ENCODE results near the gene DRG1. TPM values are rescaled to one million over a fixed set of nuclear protein-coding genes. Genes with fewer than 3 reads are reported as not detected.
"Not testable (repeated sequence)": the region's sequence is repeated elsewhere in the genome, so short reads cannot be mapped to it uniquely, and the experiment has no call there.

DRG1 gene
- total RNA-seq: 48.3 TPM
- long read RNA-seq, transcript DRG1-201 (9 exons, 1,746 nt): major isoform, 80 of 105 reads
- long read RNA-seq, partial matches to known transcripts: 9 of 105 reads
- long read RNA-seq, other reads (novel, unspliced or antisense): 15 of 105 reads

DNA sequence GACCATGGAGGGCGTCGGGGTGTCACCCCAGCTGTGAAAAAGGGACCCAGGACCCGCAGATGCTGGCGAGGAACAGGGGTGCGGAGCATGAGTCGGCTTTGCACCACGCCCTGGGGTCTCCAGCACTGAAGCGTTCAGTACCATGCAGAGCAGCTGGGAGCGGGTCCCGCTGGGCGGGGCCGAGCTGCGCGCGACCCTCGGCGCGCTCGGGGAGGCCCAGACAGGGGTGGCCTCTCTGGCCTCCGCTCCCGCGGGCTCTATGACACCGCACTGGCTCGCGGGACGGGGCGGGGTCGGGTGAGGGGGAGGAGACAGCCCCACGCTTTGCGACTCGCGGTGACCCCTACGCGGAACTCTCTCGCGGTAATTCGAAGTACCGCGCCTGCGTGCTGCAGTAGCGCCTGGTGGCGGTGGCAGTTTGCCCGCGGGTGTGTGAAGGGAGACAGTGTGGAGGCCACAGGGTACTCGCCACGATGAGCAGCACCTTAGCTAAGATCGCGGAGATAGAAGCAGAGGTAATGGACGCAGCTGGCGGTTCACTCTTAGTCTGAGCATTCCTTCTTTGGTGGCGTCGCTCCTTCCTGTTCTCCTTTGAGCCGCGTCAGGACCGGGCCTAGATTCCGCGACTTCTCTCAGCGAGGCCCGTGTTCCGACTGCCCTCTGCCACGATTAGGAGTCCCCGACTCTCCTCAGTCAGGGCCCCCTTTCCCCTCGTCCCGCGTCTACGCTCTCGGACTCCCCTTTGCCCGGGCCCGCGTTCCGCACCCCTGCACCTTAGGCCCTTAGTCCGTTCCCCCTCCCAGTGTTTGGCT, at the start of gene DRG1:
Gene DRG1 (plus strand): TSS at position 394 of the 812 bp plus-strand sequence. CDS start 80 bp downstream, at position 474.
- intact Hi-C loops (cut with DNase I): loop anchor here (1.0 kb wide), 1 partner anchor 52 kb away; no protein-coding TSS in a partner anchor
- peak; percentile 98 for DNase-seq (ENCODE audit: low spot score)

- intact Hi-C loops (cut with DNase I): loop anchor here (5.0 to 10.0 kb wide), 2 partner anchors 147 to 285 kb away; partner anchors contain the start of gene SFI1
These were observed 49.4 kb upstream of the DRG1 start for GRCh38 chr22:31349960-31350359.

GRCh38 chr22:31350410-31350863, 49.0 kb upstream of the DRG1 start:
- intact Hi-C loops (cut with DNase I): no loop called here
- no peak for DNase-seq (ENCODE audit: low spot score)

More at GRCh38 chr22:31349960-31350359, 49.4 kb upstream of the DRG1 start:
- DNase-seq (ENCODE audit: low spot score): no peak

- no peak for DNase-seq (ENCODE audit: low spot score)
- intact Hi-C loops (cut with DNase I): no loop called here
These were observed 44.9 kb upstream of the DRG1 start for GRCh38 chr22:31354515-31354914.

DNA sequence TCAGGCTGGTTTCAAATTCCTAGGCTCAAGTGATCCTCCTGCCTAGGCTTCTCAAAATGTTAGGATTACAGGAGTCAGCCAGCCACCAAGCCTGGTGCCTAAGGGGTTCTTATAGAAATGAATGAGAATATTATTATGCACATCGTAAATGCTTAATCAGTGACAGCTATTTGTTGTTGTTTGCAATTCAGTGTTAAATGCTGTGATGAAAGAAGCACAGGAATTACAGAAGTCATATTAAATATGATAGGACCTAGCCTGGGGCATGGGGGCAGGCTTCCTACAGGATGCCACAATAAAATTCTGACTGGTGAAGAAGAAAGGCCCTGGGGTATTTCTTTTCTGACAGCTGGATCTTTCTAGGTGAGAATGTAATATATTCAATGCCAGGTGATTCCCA, 39.4 kb upstream of the DRG1 start:
- no peak for DNase-seq (ENCODE audit: low spot score)
- intact Hi-C loops (cut with DNase I): no loop called here

DNA sequence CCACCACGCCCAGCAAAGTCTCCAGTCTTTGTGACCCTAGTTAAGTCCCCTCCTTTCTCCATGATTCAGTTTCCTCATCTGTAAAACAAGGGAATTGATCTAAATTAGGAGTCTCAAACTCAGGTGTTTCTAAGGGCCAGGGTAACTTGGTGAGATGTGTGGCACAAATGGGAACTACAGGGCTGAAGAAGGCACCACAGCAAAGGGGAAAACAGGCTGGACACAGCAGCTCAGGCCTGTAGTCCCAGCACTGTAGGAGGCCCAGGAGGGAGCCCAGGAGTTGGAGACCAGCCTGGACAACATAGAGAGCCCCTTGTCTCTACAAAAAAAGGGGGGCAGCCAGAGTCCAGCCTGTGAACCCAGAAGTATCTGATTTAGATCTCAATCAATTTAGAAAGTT, 37.7 kb upstream of the DRG1 start:
- no peak for DNase-seq (ENCODE audit: low spot score)
- intact Hi-C loops (cut with DNase I): no loop called here

DNA sequence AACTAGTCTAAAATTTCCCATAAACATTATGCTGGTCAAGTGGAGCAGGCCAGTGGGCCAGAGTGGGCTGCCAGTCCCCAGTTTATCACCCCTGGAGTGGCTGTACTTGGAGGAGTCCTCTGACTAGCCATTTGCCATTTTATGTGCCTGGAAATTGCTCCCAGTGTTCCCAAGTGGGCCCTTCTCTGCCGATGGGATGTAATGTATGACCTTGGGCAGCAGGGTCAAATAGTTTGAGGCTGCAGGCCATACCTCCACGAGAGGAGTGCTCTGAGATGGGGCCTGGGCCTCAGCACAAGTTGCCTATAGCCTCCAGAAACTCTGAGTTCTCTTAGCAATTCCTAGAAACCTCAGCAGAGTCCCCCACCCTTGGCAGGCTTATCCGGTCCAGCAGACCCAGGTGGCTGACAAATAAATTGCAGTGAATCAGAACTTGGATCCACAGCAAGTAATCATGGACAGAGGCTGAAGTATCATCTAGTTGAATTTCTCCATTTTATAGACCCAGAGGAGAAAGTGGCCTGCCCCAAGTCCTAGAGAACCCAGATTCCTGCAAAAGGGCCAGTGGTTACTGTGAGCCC, 35.4 kb upstream of the DRG1 start:
- DNase-seq (ENCODE audit: low spot score): no peak
- intact Hi-C loops (cut with DNase I): no loop called here

DNA sequence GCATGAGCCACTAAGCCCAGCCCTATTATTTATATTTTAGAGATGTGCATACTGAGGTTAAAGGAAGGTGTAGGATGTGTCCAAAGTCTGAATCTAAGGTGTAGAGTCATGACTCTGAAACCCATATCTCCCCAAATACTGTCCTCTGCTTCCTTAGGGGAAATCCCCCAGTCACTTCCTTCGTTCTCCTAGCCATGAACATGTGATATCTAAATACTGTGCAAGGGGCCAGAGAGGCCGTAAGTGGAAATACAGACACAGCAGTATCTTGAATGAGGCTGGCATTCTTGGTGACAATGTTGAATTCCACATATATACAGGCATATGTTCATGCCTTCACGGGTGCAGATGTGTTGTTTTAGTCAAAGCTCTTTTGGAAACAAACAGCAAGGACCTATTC, 32.0 kb upstream of the DRG1 start:
- intact Hi-C loops (cut with DNase I): no loop called here

DNA sequence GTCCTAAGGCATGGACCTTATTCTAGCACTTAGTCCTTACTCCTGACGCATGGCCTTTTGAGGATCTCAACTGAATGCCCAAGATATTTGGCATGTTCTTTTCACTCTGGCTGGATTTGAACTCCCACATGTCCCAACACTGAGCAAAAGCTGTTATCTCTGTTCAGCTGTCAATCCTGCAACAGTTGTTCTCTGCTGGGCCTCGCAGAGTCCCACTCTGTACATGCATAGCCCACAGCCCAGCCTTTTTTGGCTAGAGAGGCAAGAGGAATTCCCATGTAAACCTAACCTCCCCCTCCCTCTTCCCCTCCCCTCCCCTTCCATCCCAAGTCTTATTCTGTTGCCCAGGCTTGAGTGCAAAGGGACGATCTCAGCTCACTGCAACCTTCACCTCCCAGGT, 21.8 kb upstream of the DRG1 start:
- DNase-seq (ENCODE audit: low spot score): no peak
- intact Hi-C loops (cut with DNase I): no loop called here

More for the DNA sequence above, 32.0 kb upstream of the DRG1 start:
- no peak for DNase-seq (ENCODE audit: low spot score)

DNA sequence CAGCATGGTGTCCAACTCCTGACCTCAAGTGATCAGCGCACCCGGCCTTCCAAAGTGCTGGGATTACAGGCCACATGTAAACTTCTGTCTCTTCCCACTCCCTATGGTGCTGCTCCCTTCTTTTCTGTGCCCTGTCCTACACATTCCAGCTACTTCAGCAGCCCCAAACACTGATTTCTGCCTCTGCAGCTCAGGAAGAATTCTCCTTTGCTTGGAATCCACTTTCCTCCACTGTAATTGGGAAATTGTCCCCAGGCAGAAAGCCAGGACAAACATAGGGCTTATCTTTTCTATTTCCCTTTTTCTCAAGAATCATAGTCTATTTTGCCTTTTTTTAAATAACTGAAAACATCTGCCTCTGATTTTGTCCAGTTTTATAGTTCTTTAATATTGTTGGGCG, 21.3 kb upstream of the DRG1 start:
- DNase-seq (ENCODE audit: low spot score): no peak
- intact Hi-C loops (cut with DNase I): no loop called here

GRCh38 chr22:31378651-31379050, 20.8 kb upstream of the DRG1 start:
- DNase-seq (ENCODE audit: low spot score); intact Hi-C loops (cut with DNase I): not testable (repeated sequence)

DNA sequence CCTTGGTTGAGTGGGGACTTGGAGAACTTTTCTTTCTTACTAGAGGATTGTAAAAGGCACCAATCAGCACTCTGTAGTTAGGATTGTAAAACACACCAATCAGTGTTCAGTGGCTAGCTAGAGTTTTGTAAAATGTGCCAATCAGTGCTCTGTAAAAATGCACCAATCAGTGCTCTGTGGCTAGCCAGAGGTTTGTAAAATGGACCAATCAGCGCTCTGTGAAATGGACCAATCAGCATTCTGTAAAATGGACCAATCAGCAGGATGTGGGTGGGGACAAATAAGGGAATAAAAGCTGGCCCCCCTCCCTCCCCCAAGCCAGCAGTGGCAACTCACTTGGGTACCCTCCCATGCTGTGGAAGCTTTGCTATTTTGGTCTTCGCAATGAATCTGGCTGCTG, 5.5 kb upstream of the DRG1 start:
- intact Hi-C loops (cut with DNase I): no loop called here
- DNase-seq (ENCODE audit: low spot score): no peak

- intact Hi-C loops (cut with DNase I): no loop called here
- no peak for DNase-seq (ENCODE audit: low spot score)
These were observed 5.1 kb upstream of the DRG1 start for GRCh38 chr22:31394326-31394725.

DNA sequence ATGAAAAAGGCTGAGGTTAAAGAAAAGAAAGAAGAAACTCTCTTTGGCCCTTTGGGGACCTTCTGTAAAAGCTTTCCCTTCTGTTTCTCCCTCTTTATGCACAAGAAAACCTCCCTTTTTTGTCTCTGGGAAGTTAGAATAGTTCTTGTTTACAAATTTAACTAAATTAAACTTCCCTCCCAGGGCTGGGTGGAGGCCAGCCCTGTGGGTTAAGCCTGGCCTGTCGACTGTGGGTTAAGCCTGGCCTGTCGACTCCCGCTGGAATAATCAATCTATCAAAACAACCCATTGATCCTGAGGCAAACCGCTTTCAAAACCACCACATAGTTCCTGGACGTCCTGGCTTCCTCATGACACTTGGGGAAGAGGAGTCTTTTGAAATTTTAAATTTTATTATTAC, 1.2 kb upstream of the DRG1 start:
- intact Hi-C loops (cut with DNase I): no loop called here
- no peak for DNase-seq (ENCODE audit: low spot score)

DNA sequence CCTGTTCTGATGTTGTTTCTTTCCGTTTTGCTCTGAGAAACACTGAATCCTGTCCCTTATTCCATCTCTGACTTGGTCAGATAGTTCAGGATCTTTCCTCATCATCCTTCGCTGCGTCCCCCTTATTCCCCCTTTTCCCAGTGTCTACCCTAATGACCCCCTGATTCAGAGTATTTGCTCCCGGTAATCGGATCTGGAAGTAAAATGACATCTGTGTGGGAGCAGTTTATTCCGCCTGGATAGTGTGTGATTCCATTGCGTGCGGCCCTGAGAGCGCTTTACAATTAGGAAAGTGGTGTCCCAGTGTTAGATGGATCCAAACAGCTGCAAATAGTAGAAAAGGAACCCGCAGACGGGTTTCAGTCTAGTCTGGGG, 606 bp downstream of the DRG1 start:
- no peak for DNase-seq (ENCODE audit: low spot score)
- intact Hi-C loops (cut with DNase I): no loop called here

DNA sequence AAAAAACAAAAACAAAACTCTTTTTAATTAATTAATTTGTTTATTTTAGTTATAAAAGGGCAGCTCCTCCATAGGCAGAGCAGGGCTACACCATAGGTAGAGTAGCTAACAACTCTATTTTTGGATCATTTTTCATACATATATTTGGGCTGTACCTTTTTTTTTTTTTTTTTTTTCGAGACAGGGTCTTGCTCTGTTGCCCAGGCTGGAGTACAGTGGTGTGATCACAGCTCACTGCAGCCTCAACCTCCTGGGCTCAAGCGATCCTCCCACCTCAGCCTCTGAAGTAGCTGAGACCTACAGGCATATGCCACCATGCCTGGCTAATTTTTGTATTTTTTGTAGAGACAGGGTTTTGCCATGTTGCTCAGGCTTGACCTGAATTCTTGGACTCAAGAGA, 2.9 kb downstream of the DRG1 start:
- DNase-seq (ENCODE audit: low spot score); intact Hi-C loops (cut with DNase I): not testable (repeated sequence)

- intact Hi-C loops (cut with DNase I): no loop called here
- DNase-seq (ENCODE audit: low spot score): no peak
These were observed 26.1 kb downstream of the DRG1 start for GRCh38 chr22:31425331-31426050.

- intact Hi-C loops (cut with DNase I): no loop called here
- no peak for DNase-seq (ENCODE audit: low spot score)
These were observed 32.5 kb downstream of the DRG1 start for GRCh38 chr22:31431950-31432349.

- intact Hi-C loops (cut with DNase I): no loop called here
- no peak for DNase-seq (ENCODE audit: low spot score)
These were observed 36.7 kb downstream of the DRG1 start for GRCh38 chr22:31436132-31436531.

DNA sequence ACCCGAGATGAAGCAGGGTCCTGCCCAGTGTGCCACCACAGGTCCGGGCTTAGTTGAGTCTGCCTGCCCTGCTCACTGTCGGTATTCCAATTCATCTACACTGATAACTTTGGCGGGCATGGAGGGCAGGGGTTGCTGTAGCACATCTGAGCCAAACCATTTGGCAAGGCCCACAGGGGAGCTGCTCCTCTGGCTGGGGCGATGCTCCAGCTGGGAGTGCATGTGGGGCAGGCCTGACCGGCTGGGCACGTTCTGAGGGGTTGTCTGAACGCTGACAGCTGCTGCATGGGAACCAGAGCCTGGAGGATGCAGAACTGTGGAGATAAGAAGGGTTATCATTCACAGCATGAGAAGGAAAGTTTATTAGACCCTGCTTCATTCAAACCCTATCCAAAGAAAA, 40.4 kb downstream of the DRG1 start:
- peak; percentile 80 for DNase-seq (ENCODE audit: low spot score)
- intact Hi-C loops (cut with DNase I): no loop called here
